ENCODE results near the gene KCNIP1.

- no peak for TF ChIP-seq POLR2AphosphoS5 (IDR thresholded peaks at IDR 0.05)
- TF ChIP-seq POLR2A (IDR thresholded peaks at IDR 0.05), result no peak
Measured at GRCh38 chr5:170743876-170744212, 240.0 kb downstream of the KCNIP1 start.
